IPS DF 6.9 (cell line): ENCODE results near the gene SCPEP1.

Source experiments
- DNase-seq: peaks from one replicate; pipeline ENCODE4 v3.0.0-alpha.2; 2013; ENCODE audit warnings: low read depth, low spot score
- H3K27ac ChIP-seq: one replicate; pipeline ENCODE4 v1.5.1; 2013; ENCODE audit warnings: low read length, control low read depth
- H3K27me3 ChIP-seq: 2 replicates; pipeline ENCODE4 v1.6.1; 2013; ENCODE audit warnings: mild to moderate bottlenecking, low read length; ENCODE audit not compliant: control insufficient read depth, insufficient read depth
- H3K36me3 ChIP-seq: 2 replicates; pipeline ENCODE4 v1.6.1; 2013; ENCODE audit warnings: low read length; ENCODE audit not compliant: control insufficient read depth, insufficient read depth
- H3K4me1 ChIP-seq: 2 replicates; pipeline ENCODE4 v1.6.1; 2013; ENCODE audit warnings: low read length; ENCODE audit not compliant: control insufficient read depth, insufficient read depth
- H3K4me3 ChIP-seq: 2 replicates; pipeline ENCODE4 v1.5.1; 2013; ENCODE audit warnings: mild to moderate bottlenecking, low read length
- H3K9me3 ChIP-seq: 2 replicates; pipeline ENCODE4 v1.6.1; 2013; ENCODE audit warnings: low read length, inconsistent platforms; ENCODE audit not compliant: control insufficient read depth, insufficient read depth
- WGBS: extraction: QIAGEN DNeasy Blood & Tissue Kit; methylation state at CpG from one replicate; pipeline ENCODE4 v1.1.7; 2013; ENCODE audit warnings: mixed read lengths, missing lambda C conversion rate; ENCODE audit not compliant: insufficient read length, insufficient coverage; 5-methylcytosine and 5-hydroxymethylcytosine counted together

Gene SCPEP1

DNA sequence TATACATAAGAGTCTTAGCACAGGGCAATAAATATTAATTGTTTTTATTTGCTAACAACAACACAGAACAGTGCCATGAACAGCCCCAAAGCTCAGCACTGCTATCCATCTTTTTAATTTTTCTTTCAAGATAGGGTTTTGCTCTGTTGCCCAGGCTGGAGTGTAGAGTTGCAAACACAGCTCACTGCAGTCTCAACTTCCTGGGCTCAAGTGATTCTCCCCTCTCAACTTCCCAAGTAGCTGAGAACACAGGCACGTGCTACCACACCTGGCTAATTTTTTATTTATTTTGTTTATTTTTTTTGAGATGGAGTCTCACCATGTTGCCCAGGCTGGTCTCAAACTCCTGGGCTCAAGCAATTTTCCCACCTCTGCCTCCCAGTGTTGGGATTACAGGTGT is 59.5 kb downstream of the SCPEP1 start:
- DNase-seq: no peak
- Histone ChIP-seq H3K27me3 (no peaks in the 10 kb centered on the region), H3K4me3 (no peak overlapping the region), H3K9me3 (no peaks in the 10 kb centered on the region), H3K36me3 (no peaks in the 10 kb centered on the region), H3K27ac (no peak overlapping the region), H3K4me1 (no peaks in the 10 kb centered on the region; the same call in 1 of the 2 replicates)
- no CpG with 5 or more reads among the region's 1 CpG for WGBS

DNA sequence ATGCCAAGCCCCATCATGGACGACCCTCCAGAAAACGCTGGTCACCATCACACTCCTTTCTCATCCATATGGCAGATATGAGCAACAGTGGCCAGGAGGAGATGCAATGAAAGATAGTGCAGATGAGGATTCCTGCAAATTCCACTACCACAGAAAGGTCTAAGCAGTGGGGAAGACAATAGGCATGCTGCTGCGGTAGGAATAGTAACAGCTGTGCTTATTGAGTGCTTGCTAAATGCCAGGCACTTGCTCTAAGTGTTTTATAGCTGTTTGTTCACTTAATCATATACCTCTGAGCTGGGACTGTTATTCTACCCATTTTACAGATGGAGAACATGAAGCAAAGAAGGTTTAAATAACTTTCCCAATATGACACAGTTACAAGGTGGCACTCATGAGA is 60.6 kb downstream of the SCPEP1 start:
- no peak overlapping the region for H3K4me3 ChIP-seq
- H3K9me3 ChIP-seq: no peaks in the 10 kb centered on the region
- no peaks in the 10 kb centered on the region for H3K27me3 ChIP-seq
- no peak for DNase-seq
- H3K4me1 ChIP-seq: no peaks in the 10 kb centered on the region; the same call in 1 of the 2 replicates
- no peaks in the 10 kb centered on the region for H3K36me3 ChIP-seq
- H3K27ac ChIP-seq: no peak overlapping the region
- no CpG with 5 or more reads among the region's 3 CpGs for WGBS

DNA sequence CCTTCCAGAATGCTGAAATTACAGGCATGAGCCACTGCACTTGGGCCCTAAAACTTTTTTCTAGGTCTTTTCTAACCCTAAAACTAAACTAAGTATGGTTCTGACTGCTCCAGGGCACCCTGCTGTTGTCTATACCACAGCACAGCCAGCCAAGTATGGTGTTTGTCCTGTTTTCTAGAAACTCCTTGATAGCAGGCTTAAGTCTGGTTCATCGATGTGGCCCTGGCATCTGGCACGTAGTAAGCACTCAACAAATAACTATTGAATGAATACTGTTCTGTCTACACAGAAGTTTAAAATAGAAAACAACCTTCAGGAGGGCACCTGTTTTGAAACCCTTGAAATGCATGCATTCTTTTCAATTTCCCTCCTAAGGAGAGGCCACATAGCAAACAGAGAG is 62.6 kb downstream of the SCPEP1 start:
- no peak for DNase-seq
- Histone ChIP-seq H3K9me3 (no peaks in the 10 kb centered on the region), H3K4me3 (no peak overlapping the region), H3K36me3 (no peaks in the 10 kb centered on the region), H3K4me1 (no peaks in the 10 kb centered on the region; the same call in 1 of the 2 replicates), H3K27ac (no peak overlapping the region), H3K27me3 (no peaks in the 10 kb centered on the region)
- no CpG with 5 or more reads among the region's 2 CpGs for WGBS

DNA sequence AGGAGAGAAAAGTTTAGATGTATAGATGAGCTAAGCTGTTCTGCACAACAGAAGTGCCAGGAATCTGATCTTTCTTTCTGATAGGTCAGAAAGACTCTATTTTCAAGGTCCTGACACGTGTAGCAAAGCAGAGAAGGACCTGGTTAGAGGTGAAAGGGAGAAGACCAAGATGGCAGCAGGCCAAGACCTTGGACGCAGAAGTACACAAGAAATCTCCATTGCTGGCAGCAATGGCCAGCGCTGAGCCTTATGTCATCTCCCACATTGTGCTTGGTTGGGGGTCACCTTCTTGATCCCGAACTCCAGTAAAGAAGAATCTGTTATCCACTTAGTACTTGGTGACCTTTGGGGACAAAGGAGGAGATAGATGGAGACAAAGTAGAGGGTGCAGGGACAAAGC is 65.3 kb downstream of the SCPEP1 start:
- no CpG with 5 or more reads among the region's 4 CpGs for WGBS
- no peak for DNase-seq
- no peaks in the 10 kb centered on the region for H3K36me3 ChIP-seq
- H3K27ac ChIP-seq: no peak overlapping the region
- H3K4me3 ChIP-seq: no peak overlapping the region
- no peaks in the 10 kb centered on the region; the same call in 1 of the 2 replicates for H3K4me1 ChIP-seq
- H3K9me3 ChIP-seq: no peaks in the 10 kb centered on the region
- H3K27me3 ChIP-seq: no peaks in the 10 kb centered on the region

DNA sequence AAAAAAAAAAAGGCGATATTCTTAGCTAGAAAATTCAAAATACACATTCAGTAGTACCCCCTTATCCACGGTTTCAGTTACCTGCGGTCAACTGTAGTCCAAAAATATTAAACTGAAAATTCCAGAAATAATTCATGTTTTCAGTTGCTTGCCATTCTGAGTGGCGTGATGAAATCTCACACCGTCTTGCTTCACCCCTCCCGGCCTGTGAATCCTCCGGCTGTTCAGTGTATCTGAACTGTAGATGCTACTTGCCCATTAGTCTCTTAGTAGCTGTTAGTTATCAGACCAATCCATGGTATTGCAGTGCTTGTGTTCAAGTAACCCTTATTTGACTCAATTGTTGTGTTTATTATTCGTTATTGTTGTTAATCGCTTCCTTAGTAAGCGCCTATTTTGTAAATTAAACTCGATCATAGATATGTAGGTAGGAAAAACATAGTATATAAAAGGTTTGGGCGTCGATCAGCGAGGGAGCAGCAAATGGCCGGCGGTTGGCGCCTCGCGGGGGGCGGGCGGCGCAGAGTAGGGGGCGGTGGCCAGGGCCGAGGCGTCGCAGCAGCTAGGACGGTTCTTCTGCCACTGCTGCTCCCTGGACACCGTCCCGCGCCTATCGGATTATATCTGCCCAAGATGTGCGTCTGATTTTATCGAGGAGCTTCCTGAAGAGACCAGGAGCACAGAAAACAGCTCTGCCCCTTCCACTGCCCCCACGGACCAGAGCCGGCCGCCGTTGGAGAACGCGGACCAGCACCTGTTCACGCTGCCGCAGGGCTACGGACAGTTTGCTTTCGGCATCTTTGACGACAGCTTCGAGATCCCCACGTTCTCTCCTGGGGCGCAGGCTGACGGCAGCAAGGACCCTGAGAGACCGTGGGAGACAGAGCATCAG is 67.3 kb downstream of the SCPEP1 start:
- no peak overlapping the region for H3K4me3 ChIP-seq
- no peaks in the 10 kb centered on the region for H3K27me3 ChIP-seq
- no peaks in the 10 kb centered on the region for H3K9me3 ChIP-seq
- DNase-seq: no peak
- no CpG with 5 or more reads among the region's 49 CpGs for WGBS
- H3K4me1 ChIP-seq: peaks cover under 1% of the 10 kb centered on the region; the same call in 1 of the 2 replicates
- H3K27ac ChIP-seq: no peak overlapping the region
- no peaks in the 10 kb centered on the region for H3K36me3 ChIP-seq

DNA sequence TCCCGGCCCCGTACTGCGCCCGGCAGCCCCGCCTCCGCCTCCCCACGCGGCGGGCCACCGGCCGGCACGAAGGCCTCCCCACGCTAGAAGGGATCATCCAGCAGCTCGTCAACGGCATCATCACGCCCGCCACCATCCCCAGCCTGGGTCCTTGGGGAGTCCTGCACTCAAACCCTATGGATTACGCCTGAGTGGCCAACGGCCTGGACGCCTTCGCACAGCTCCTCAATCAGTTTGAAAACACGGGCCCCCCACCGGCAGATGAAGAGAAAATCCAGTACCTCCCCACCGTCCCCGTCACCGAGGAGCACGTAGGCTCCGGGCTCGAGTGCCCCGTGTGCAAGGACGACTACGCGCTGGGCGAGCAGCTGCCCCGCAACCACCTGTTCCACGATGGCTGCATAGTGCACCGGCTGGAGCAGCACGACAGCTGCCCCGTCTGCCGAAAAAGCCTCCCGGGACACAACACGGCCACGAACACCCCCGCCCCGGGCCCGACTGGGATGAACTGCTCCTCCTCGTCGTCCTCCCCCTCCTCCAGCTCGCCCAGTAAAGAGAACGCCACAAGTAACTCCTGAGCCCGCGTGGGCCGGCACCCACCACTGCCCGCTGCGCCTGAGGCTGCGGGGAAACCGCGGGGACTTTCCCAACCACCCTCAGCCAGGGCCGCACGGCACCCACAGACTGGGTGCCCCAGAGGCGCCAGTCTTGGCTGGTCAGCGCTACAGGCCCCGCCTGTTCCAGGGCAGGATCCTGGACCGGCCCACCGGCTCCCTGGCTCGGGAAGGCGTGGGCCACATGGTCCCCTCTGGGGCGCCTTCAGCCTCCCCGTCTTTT is 68.2 kb downstream of the SCPEP1 start:
- WGBS: no CpG with 5 or more reads among the region's 69 CpGs
- Histone ChIP-seq H3K9me3 (no peaks in the 10 kb centered on the region), H3K27me3 (no peaks in the 10 kb centered on the region), H3K4me1 (peaks cover 2% of the 10 kb centered on the region; the same call in 1 of the 2 replicates), H3K36me3 (no peaks in the 10 kb centered on the region), H3K4me3 (no peak overlapping the region), H3K27ac (no peak overlapping the region)
- DNase-seq: no peak

DNA sequence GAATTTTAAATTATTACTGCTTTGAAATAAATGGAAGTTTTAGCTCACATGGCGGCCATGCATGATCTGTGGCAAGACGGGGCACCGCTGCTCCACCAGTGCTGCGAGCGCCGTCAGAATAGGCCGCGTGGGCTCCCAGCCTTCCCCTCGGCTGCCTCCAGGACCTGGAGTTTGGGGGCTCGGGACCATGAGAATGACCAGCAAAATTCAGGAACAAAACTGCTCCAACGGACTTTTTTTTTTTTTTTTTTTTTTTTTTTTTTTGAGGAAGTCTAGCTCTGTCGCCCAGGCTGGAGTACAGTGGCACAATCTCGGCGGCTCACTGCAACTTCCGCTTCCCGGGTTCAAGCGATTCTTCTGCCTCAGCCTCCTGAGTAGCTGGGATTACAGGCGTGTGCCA is 68.8 kb downstream of the SCPEP1 start:
- Histone ChIP-seq H3K4me1 (peaks cover 2% of the 10 kb centered on the region), H3K27me3 (no peaks in the 10 kb centered on the region), H3K27ac (no peak overlapping the region), H3K4me3 (no peak overlapping the region), H3K9me3 (no peaks in the 10 kb centered on the region), H3K36me3 (no peaks in the 10 kb centered on the region)
- WGBS: no CpG with 5 or more reads among the region's 18 CpGs
- DNase-seq: no peak

DNA sequence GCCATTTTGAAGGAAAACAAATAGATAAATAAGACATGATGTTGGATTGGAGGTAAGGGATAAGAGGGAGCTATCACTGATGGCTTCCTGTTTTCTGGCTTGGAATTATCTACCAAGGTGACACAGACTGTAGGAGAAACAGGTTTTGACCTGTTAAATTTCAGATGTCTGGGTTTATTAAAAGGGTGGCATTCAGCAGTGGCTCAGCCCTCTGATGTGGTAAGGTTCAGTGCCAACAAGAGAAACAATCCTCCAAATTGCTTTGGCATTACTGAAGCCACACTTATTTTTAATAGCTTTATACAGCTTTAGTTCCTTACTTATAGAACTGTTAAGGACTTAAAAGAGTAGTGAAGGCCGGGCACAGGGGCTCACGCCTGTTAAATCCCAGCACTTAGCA is 70.2 kb downstream of the SCPEP1 start:
- DNase-seq: no peak
- Histone ChIP-seq H3K27me3 (no peaks in the 10 kb centered on the region), H3K4me1 (peaks cover 4% of the 10 kb centered on the region), H3K27ac (no peak overlapping the region), H3K36me3 (no peaks in the 10 kb centered on the region), H3K4me3 (no peak overlapping the region), H3K9me3 (no peaks in the 10 kb centered on the region)
- no CpG with 5 or more reads among the region's 2 CpGs for WGBS

DNA sequence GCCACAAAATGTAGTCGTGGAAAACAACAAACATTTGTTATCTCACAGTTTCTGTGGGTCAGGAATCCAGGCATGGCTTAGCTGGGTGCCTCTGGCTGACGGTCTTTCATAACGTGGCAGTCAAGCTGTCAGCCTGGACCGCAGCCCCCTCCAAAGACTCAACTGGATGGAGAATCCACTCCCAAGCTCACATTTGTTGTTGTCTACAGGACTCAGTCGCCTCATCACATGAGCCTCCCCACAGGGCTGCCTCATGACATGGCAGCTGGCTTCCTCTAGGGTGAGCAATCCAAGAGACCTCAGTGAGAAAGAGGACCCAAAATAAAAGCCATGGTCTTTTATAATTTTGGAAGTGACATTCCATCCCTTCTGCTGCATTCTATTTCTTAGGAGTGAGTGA is 72.4 kb downstream of the SCPEP1 start:
- Histone ChIP-seq H3K27ac (no peak overlapping the region), H3K4me1 (peaks cover 4% of the 10 kb centered on the region), H3K9me3 (no peaks in the 10 kb centered on the region), H3K36me3 (no peaks in the 10 kb centered on the region), H3K27me3 (no peaks in the 10 kb centered on the region), H3K4me3 (no peak overlapping the region)
- DNase-seq: no peak
- no CpG with 5 or more reads among the region's 5 CpGs for WGBS

DNA sequence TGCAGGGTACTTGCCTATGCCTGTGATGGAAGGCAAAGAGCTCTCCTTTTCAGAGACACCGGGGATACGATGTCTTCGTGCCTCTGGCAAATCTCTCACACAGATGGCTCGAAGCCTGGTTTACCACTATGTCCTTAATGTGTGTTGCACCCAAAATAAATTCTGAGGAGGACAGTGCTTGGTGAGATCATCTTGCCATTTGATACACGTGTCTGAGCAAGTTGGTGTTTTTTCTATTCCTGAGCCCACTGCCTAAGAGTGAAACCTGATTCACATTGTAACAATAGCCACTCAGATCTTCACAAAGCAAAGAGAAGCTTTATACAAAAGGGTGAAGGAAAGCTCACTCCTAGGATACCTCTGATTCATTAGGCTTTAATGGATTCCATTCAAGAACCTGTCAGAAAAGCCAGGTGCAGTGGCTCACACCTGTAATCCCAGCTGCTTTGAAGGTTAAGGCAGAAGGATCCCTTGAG is 74.0 kb downstream of the SCPEP1 start:
- no peak overlapping the region for H3K27ac ChIP-seq
- H3K4me3 ChIP-seq: no peak overlapping the region
- no peak for DNase-seq
- H3K9me3 ChIP-seq: no peaks in the 10 kb centered on the region
- no CpG with 5 or more reads among the region's 5 CpGs for WGBS
- H3K36me3 ChIP-seq: no peaks in the 10 kb centered on the region
- peaks cover 4% of the 10 kb centered on the region for H3K4me1 ChIP-seq
- H3K27me3 ChIP-seq: no peaks in the 10 kb centered on the region
